Stomach (tissue), 4 donors: ENCODE results near the gene SLC6A8.

Experiments used
- EP300 ChIP-seq: sonication (generic); formaldehyde crosslinking; IDR thresholded peaks from one replicate; pipeline ENCODE4 v1.6.1; 2017; ENCODE audit warnings: antibody characterized with exemption
- POLR2A ChIP-seq, 4 donors: fragments of 450-650 bp; IDR thresholded peaks; one replicate each; pipeline ENCODE4 v1.6.1; 2016; ENCODE audit warnings: antibody characterized with exemption in 4 of 4, control low read depth in 2 of 4, mild to moderate bottlenecking in 1 of 4, moderate library complexity in 1 of 4
- POLR2AphosphoS5 ChIP-seq, 3 donors: sonication (generic); formaldehyde crosslinking; IDR thresholded peaks; one replicate each; pipeline ENCODE4 v1.6.1; 2016; ENCODE audit warnings: antibody characterized with exemption in 3 of 3
- TF ChIP-seq, protein P1 (sequence below), 7 experiments: fragments of 450-650 bp in 4 of 7; fragments of 200-600 bp in 3 of 7; sonication (generic) in 3 of 7; IDR thresholded peaks; one replicate each; pipeline ENCODE4 v1.5.1; 2016 to 2019; ENCODE audit warnings: antibody characterized with exemption in 7 of 7, control low read depth in 2 of 7, mild to moderate bottlenecking in 1 of 7

DNA sequence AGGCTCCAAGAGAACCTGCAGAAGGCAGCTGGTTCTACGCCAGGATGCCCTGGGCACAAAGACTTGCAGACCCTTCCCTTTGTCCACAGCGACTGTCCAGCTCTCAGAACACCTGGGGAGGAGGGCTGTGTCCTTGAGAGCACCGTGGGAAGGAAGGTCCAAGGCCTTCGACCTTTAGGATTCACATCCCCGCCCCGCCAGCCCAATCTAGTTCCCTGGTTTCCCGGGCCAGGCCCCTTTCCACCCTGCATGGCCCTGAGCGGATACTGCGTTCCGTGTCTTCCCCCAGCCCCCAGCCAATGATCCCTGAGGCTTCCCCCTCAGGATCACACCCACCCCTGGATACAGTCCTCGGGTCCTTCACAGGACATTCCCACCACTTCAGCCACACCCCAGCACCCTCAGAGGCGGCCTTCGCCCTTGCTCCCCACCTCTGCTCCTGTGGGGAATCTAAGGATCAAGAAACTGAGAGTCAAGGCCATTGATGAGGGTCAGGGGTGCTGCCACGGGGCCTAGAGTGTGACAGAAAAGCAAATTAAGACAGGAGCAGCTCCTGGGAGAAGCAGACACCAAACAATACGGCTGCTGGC, 46.0 kb downstream of the SLC6A8 start:
- TF ChIP-seq POLR2A (IDR thresholded peaks at IDR 0.05) (no peak), EP300 (no peak), POLR2AphosphoS5 (IDR thresholded peaks at IDR 0.05) (no peak)
- TF ChIP-seq, protein P1, sequence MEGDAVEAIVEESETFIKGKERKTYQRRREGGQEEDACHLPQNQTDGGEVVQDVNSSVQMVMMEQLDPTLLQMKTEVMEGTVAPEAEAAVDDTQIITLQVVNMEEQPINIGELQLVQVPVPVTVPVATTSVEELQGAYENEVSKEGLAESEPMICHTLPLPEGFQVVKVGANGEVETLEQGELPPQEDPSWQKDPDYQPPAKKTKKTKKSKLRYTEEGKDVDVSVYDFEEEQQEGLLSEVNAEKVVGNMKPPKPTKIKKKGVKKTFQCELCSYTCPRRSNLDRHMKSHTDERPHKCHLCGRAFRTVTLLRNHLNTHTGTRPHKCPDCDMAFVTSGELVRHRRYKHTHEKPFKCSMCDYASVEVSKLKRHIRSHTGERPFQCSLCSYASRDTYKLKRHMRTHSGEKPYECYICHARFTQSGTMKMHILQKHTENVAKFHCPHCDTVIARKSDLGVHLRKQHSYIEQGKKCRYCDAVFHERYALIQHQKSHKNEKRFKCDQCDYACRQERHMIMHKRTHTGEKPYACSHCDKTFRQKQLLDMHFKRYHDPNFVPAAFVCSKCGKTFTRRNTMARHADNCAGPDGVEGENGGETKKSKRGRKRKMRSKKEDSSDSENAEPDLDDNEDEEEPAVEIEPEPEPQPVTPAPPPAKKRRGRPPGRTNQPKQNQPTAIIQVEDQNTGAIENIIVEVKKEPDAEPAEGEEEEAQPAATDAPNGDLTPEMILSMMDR (IDR thresholded peaks at IDR 0.05): no peak
